Astrocyte of the cerebellum (primary cell): ENCODE measurements around the gene RNF217.

Source experiments
- DNase-seq: peaks from one replicate; pipeline ENCODE4 v3.0.0-alpha.2; 2011; ENCODE audit warnings: low read depth
- H3K4me3 ChIP-seq: 2 replicates; pipeline ENCODE4 v1.5.1; 2011; ENCODE audit warnings: mild to moderate bottlenecking, low read depth, low read length, moderate library complexity
- CTCF ChIP-seq: IDR thresholded peaks from 2 replicates; pipeline ENCODE4 v1.5.1; 2012; ENCODE audit warnings: low read length, low read depth, moderate library complexity, mild to moderate bottlenecking; ENCODE audit errors: missing control alignments
- in situ Hi-C: cut with HindIII; loops from 2 replicates; pipeline ENCODE4 v1.10.0; 2017; ENCODE audit warnings: low sequenced_read_pairs

The RNF217 gene

GRCh38 chr6:125136378-125136777 is 174.1 kb downstream of the RNF217 start:
- no peak for DNase-seq
- no peak for TF ChIP-seq CTCF
- in situ Hi-C loops: loop anchor here (25.0 kb wide), 1 partner anchor 626 kb away; no protein-coding TSS in a partner anchor

GRCh38 chr6:125138083-125138482 is 175.8 kb downstream of the RNF217 start:
- in situ Hi-C loops: loop anchor here (25.0 kb wide), 1 partner anchor 624 kb away; no protein-coding TSS in a partner anchor
- TF ChIP-seq CTCF: no peak
- H3K4me3 ChIP-seq: no peak overlapping the region

More at GRCh38 chr6:125136378-125136777, 174.1 kb downstream of the RNF217 start:
- no peak overlapping the region for H3K4me3 ChIP-seq

GRCh38 chr6:125140808-125141207 is 178.6 kb downstream of the RNF217 start:
- no peak overlapping the region for H3K4me3 ChIP-seq
- DNase-seq: no peak
- no peak for TF ChIP-seq CTCF
- in situ Hi-C loops: loop anchor here (25.0 kb wide), 1 partner anchor 621 kb away; no protein-coding TSS in a partner anchor

More at GRCh38 chr6:125138083-125138482, 175.8 kb downstream of the RNF217 start:
- no peak for DNase-seq
